ENCODE results near the gene ZCCHC10. TPM values are rescaled to one million over a fixed set of nuclear protein-coding genes. Genes with fewer than 3 reads are reported as not detected.
"Not testable (repeated sequence)": the region's sequence is repeated elsewhere in the genome, so short reads cannot be mapped to it uniquely, and the experiment has no call there.

Gene ZCCHC10
- total RNA-seq, 2 donors from 2014 or later: 16.8 to 40.0 TPM

GRCh38 chr5:133032852-133033742, 6.7 kb upstream of the ZCCHC10 start:
- peaks cover 6 to 21% of the 10 kb centered on the region in 2 donors for H3K4me1 ChIP-seq (ENCODE audit: control insufficient read depth in 1 of 2, low read depth in 2 of 2)
- TF ChIP-seq, protein P1, sequence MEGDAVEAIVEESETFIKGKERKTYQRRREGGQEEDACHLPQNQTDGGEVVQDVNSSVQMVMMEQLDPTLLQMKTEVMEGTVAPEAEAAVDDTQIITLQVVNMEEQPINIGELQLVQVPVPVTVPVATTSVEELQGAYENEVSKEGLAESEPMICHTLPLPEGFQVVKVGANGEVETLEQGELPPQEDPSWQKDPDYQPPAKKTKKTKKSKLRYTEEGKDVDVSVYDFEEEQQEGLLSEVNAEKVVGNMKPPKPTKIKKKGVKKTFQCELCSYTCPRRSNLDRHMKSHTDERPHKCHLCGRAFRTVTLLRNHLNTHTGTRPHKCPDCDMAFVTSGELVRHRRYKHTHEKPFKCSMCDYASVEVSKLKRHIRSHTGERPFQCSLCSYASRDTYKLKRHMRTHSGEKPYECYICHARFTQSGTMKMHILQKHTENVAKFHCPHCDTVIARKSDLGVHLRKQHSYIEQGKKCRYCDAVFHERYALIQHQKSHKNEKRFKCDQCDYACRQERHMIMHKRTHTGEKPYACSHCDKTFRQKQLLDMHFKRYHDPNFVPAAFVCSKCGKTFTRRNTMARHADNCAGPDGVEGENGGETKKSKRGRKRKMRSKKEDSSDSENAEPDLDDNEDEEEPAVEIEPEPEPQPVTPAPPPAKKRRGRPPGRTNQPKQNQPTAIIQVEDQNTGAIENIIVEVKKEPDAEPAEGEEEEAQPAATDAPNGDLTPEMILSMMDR (IDR thresholded peaks at IDR 0.05): no peak
- no peak overlapping the region for H3K27ac ChIP-seq
- no peaks in the 10 kb centered on the region for H3K36me3 ChIP-seq
- DNase-seq (ENCODE audit: low spot score) (no peak), ATAC-seq (ENCODE audit: insufficient number of reproducible peaks, low FRiP score, low read depth) (no peak)
- no peaks in the 10 kb centered on the region for H3K27me3 ChIP-seq (replicated peaks; ENCODE audit: insufficient read depth)
- no peaks in the 10 kb centered on the region for H3K9me3 ChIP-seq
- H3K4me3 ChIP-seq: no peak overlapping the region

GRCh38 chr5:133030343-133031005, 4.1 kb upstream of the ZCCHC10 start:
- no peak overlapping the region for H3K4me3 ChIP-seq
- no peaks in the 10 kb centered on the region for H3K36me3 ChIP-seq
- no peaks in the 10 kb centered on the region for H3K9me3 ChIP-seq
- H3K27me3 ChIP-seq (replicated peaks; ENCODE audit: insufficient read depth): no peaks in the 10 kb centered on the region
- peak overlapping the region in 1 of 2 donors; percentile 78 for H3K27ac ChIP-seq
- ATAC-seq (ENCODE audit: insufficient number of reproducible peaks, low FRiP score, low read depth) (no peak), DNase-seq (ENCODE audit: low spot score) (no peak)
- H3K4me1 ChIP-seq (ENCODE audit: control insufficient read depth in 1 of 2, low read depth in 2 of 2): peaks cover 11 to 30% of the 10 kb centered on the region in 2 donors
- TF ChIP-seq, protein P1 (IDR thresholded peaks at IDR 0.05): no peak

GRCh38 chr5:133029416-133029815, 3.1 kb upstream of the ZCCHC10 start:
- Histone ChIP-seq H3K36me3 (no peaks in the 10 kb centered on the region), H3K4me3 (peak overlapping the region; percentile 8), H3K4me1 (ENCODE audit: control insufficient read depth in 1 of 2, low read depth in 2 of 2) (peaks cover 15 to 34% of the 10 kb centered on the region in 2 donors), H3K27me3 (replicated peaks; ENCODE audit: insufficient read depth) (no peaks in the 10 kb centered on the region), H3K27ac (peak overlapping the region; percentile 38 to 78), H3K9me3 (no peaks in the 10 kb centered on the region)
- DNase-seq (ENCODE audit: low spot score): no peak
- no peak for ATAC-seq (ENCODE audit: insufficient number of reproducible peaks, low FRiP score, low read depth)
- TF ChIP-seq, protein P1 (IDR thresholded peaks at IDR 0.05): no peak

- Histone ChIP-seq H3K27ac (peak overlapping the region; percentile 91 to 96), H3K27me3 (replicated peaks; ENCODE audit: insufficient read depth) (no peaks in the 10 kb centered on the region), H3K9me3 (no peaks in the 10 kb centered on the region), H3K4me1 (ENCODE audit: control insufficient read depth in 1 of 2, low read depth in 2 of 2) (peaks cover 15 to 39% of the 10 kb centered on the region in 2 donors), H3K36me3 (peaks cover 5% of the 10 kb centered on the region), H3K4me3 (peak overlapping the region; percentile 84)
- DNase-seq (ENCODE audit: low spot score) (no peak), ATAC-seq (ENCODE audit: insufficient number of reproducible peaks, low FRiP score, low read depth) (peak; percentile 16)
- TF ChIP-seq, protein P1 (IDR thresholded peaks at IDR 0.05): no peak
Observed at GRCh38 chr5:133026664-133027153, 360 bp upstream of the ZCCHC10 start.

DNA sequence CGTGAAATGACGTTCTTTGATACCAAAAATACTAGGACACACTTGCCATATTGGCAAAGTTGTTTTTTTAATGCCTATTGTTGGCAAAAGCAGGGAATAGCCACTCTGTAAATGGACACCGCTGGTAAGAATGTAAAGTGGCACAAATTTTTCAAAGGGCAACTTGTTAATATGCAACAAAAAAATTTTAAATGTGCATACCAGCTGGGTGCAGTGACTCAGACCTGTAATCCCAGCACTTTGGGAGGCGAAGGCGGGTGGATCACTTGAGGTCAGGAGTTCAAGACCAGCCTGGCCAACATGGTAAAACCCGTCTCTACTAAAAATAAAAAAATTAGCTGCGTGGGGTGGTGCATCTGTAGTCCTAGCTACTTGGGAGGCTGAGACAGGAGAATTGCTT, 6.9 kb downstream of the ZCCHC10 start:
- H3K4me1 ChIP-seq (ENCODE audit: control insufficient read depth in 1 of 2, low read depth in 2 of 2); H3K27ac ChIP-seq; DNase-seq (ENCODE audit: low spot score); H3K9me3 ChIP-seq; H3K27me3 ChIP-seq (replicated peaks; ENCODE audit: insufficient read depth); ATAC-seq (ENCODE audit: insufficient number of reproducible peaks, low FRiP score, low read depth); H3K4me3 ChIP-seq: not testable (repeated sequence)
- H3K36me3 ChIP-seq: peaks cover 11% of the 10 kb centered on the region

Measured in thoracic aorta (tissue), 2 donors.